CD8-positive, alpha-beta memory T cell (primary cell): ENCODE measurements around the gene MECR. TPM values are rescaled to one million over a fixed set of nuclear protein-coding genes. Genes with fewer than 3 reads are reported as not detected.

Experiments used
- CTCF ChIA-PET: fragments of 350-600 bp; sonication (Branson Sonifier 250); formaldehyde crosslinking; loops from one replicate; lab custom pipeline; 2021; ENCODE audit warnings: antibody characterized with exemption; lab: Charles Lee
- POLR2A ChIA-PET: fragments of 350-600 bp; sonication (Branson Sonifier 250); formaldehyde crosslinking; loops from one replicate; lab custom pipeline; 2021; ENCODE audit warnings: antibody characterized with exemption; lab: Charles Lee
- DNase-seq, 5 donors: peaks; one replicate each; pipeline versions ENCODE4 v3.0.0 to v3.0.0-alpha.2; 2020 to 2022; ENCODE audit warnings: mixed read lengths in 1 of 5
- H3K27ac ChIP-seq: one replicate; pipeline ENCODE4 v1.7.0; 2013; ENCODE audit warnings: low read depth, mild to moderate bottlenecking, low read length, moderate library complexity
- H3K27me3 ChIP-seq: 2 replicates; pipeline ENCODE4 v1.7.0; 2013; ENCODE audit warnings: low read length, mild to moderate bottlenecking; ENCODE audit not compliant: insufficient read depth, poor library complexity, severe bottlenecking
- H3K36me3 ChIP-seq: 2 replicates; pipeline ENCODE4 v1.7.0; 2013; ENCODE audit warnings: mild to moderate bottlenecking, low read length, moderate library complexity; ENCODE audit not compliant: insufficient read depth
- H3K4me1 ChIP-seq: 2 replicates; pipeline ENCODE4 v1.7.0; 2013; ENCODE audit warnings: mild to moderate bottlenecking, low read length, moderate library complexity; ENCODE audit not compliant: insufficient read depth
- H3K4me3 ChIP-seq: 2 replicates; pipeline ENCODE4 v1.7.0; 2013; ENCODE audit warnings: mild to moderate bottlenecking, low read length
- H3K9me3 ChIP-seq: 2 replicates; pipeline ENCODE4 v1.7.0; 2013; ENCODE audit warnings: mild to moderate bottlenecking, low read length
- H3K27ac Mint-ChIP-seq, 8 donors: one replicate each; pipeline ENCODE4 v1.8.0; 2020 to 2021; ENCODE audit warnings: mixed read lengths in 8 of 8, mild to moderate bottlenecking in 6 of 8, inconsistent platforms in 3 of 8, moderate library complexity in 3 of 8
- H3K27me3 Mint-ChIP-seq, 2 donors: one replicate each; pipeline ENCODE4 v1.8.0; 2020 to 2021; ENCODE audit warnings: mixed read lengths in 2 of 2, mild to moderate bottlenecking in 1 of 2, moderate library complexity in 1 of 2
- H3K36me3 Mint-ChIP-seq, 3 donors: one replicate each; pipeline ENCODE4 v1.8.0; 2020 to 2021; ENCODE audit warnings: mixed read lengths in 3 of 3, inconsistent platforms in 1 of 3, mild to moderate bottlenecking in 1 of 3
- H3K4me1 Mint-ChIP-seq, 3 donors: one replicate each; pipeline ENCODE4 v1.8.0; 2020 to 2021; ENCODE audit warnings: mixed read lengths in 3 of 3, inconsistent platforms in 1 of 3, mild to moderate bottlenecking in 1 of 3
- H3K4me3 Mint-ChIP-seq, 7 donors: one replicate each; pipeline ENCODE4 v1.8.0; 2020 to 2021; ENCODE audit warnings: mixed read lengths in 7 of 7, mild to moderate bottlenecking in 6 of 7, moderate library complexity in 4 of 7, inconsistent platforms in 2 of 7
- H3K9me3 Mint-ChIP-seq, 5 donors: one replicate each; pipeline ENCODE4 v1.8.0; 2020 to 2022; ENCODE audit warnings: mixed read lengths in 5 of 5, mild to moderate bottlenecking in 3 of 5, moderate library complexity in 2 of 5, inconsistent platforms in 1 of 5
- polyA plus RNA-seq: library from polyadenylated mRNA; unstranded; fragments of 300-500 nt; fragmentation: Illumina TruSeq; gene quantifications from one replicate; pipeline ENCODE4 v1.2.3, GENCODE V29; 2021
- total RNA-seq, 2 experiments: library from RNA; stranded (reverse); gene quantifications; one replicate each; pipeline ENCODE4 v1.2.3, GENCODE V29; 2021

The MECR gene, protein sequence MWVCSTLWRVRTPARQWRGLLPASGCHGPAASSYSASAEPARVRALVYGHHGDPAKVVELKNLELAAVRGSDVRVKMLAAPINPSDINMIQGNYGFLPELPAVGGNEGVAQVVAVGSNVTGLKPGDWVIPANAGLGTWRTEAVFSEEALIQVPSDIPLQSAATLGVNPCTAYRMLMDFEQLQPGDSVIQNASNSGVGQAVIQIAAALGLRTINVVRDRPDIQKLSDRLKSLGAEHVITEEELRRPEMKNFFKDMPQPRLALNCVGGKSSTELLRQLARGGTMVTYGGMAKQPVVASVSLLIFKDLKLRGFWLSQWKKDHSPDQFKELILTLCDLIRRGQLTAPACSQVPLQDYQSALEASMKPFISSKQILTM
- 10 to 100 TPM; 33.8 to 41.1 TPM for total RNA-seq
- polyA plus RNA-seq, result 14.5 TPM

DNA sequence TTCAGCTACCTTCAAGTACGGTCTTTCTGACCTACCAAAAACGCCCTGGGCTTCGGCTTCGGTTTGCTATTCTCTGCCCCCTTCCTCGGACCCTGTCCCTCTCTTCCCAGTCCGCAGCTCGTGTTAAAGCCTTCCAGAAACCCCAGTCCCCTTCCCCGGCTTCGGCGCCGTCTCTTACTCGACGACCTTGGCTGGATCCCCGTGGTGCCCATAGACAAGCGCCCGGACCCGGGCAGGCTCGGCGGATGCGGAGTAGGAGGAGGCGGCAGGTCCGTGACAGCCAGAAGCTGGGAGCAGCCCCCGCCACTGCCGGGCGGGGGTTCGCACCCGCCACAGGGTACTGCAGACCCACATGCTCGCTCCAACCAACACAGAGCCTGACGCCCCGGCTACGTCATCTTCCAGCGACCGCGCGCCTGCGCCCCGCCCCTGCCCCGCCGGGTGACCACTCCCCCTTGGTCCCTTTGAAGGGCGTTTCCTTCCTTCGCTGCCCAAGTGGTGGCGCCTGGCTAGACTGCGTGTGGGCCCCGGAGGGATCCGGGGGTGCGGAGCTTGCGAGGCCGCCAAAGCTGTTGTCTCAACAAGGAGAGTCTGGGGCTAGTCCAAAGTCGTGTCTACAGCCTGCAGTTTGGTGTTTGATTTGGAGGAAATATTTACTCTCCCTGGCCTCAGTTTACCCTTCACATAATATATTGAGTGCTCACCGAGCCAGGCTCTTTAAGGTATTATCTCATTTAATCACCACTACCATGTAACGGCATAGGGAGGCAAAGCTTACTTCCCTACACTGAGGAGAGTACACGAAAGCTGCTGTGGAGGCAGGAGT is at the start of gene MECR:
TSS of gene MECR (minus strand) at position 382 of the 826 bp plus-strand sequence. CDS start at position 354, 28 bp downstream.
- peak within 1 kb of the TSS; percentile 91 for H3K4me3 ChIP-seq
- Mint-ChIP-seq H3K4me1 (peaks cover 18 to 25% (median 24%) of the 10 kb centered on the region in 3 donors), H3K4me3 (peak within 1 kb of the TSS; percentile 87 to 98 (median 95)), H3K27ac (peak within 1 kb of the TSS; percentile 79 to 99 (median 96)), H3K9me3 (no peaks in the 10 kb centered on the region), H3K27me3 (peaks cover under 1 to 3% of the 10 kb centered on the region in 2 donors), H3K36me3 (peaks cover 0 to 7% (median 1%) of the 10 kb centered on the region in 3 donors)
- no peaks in the 10 kb centered on the region for H3K27me3 ChIP-seq
- CTCF ChIA-PET, result interaction anchor here (0.7 kb wide), 2 partner anchors 9 to 1150 kb away, joined by 3 read pairs; no protein-coding TSS in a partner anchor
- peak within 1 kb of the TSS; percentile 78 for H3K27ac ChIP-seq
- H3K4me1 ChIP-seq, result peaks cover 16% of the 10 kb centered on the region
- DNase-seq, result peak; percentile 89 to 96 (median 93)
- H3K36me3 ChIP-seq, result no peaks in the 10 kb centered on the region
- H3K9me3 ChIP-seq, result no peaks in the 10 kb centered on the region
- POLR2A ChIA-PET, result interaction anchor here (1.6 kb wide), 1 partner anchor 49 kb away, joined by 6 read pairs; the partner anchor contains the start of gene SRSF4

DNA sequence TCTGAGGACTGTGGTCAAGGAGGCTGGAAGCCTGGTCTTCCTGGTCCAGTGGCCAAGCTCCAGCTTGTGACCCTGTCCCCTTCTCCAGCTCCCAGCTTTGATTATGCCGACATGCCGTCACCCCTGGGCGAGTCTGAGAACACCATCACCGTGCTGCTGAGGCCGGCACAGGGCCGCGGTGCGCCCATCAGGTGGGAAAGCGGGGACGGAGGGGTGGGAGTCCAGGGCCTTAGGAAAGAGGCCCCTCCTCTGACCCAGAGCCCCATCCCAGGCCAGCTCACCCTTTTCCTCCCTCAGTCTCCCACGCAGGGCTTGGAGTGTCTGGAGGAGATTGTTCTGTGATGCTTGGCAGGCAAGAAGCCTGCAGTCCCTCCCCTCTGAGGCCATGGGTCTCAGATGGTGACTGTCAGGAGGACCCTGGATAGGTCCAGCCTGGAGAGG is 49.2 kb upstream of the MECR start:
- no peak for DNase-seq
- no peaks in the 10 kb centered on the region for H3K36me3 Mint-ChIP-seq
- H3K27me3 Mint-ChIP-seq, result peaks cover 3 to 12% of the 10 kb centered on the region in 2 donors
- Histone ChIP-seq H3K27me3 (no peaks in the 10 kb centered on the region), H3K27ac (no peak overlapping the region), H3K4me1 (no peaks in the 10 kb centered on the region), H3K36me3 (no peaks in the 10 kb centered on the region), H3K4me3 (no peak overlapping the region), H3K9me3 (no peaks in the 10 kb centered on the region)
- H3K27ac Mint-ChIP-seq, result no peak overlapping the region
- CTCF ChIA-PET, result no interaction called here
- POLR2A ChIA-PET, result no interaction called here
- H3K4me1 Mint-ChIP-seq, result peaks cover 5 to 7% (median 5%) of the 10 kb centered on the region in 3 donors
- no peak overlapping the region for H3K4me3 Mint-ChIP-seq
- H3K9me3 Mint-ChIP-seq, result no peaks in the 10 kb centered on the region

DNA sequence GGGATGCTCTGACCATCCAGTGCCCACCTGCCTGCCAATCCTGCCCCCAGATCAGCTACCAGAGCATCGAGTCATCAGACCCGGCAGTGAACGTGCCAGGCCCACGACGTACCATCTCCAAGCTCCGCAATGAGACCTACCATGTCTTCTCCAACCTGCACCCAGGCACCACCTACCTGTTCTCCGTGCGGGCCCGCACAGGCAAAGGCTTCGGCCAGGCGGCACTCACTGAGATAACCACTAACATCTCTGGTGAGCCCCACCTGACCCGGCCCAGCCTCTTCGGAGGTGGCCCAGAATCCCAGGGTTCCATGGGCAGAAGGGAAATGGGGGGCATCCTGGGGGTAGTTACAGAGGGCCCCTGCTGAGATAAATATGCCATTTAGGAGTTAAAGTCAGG is 48.7 kb upstream of the MECR start:
- Histone ChIP-seq H3K4me1 (no peaks in the 10 kb centered on the region), H3K27ac (no peak overlapping the region), H3K27me3 (no peaks in the 10 kb centered on the region), H3K9me3 (no peaks in the 10 kb centered on the region), H3K36me3 (no peaks in the 10 kb centered on the region), H3K4me3 (no peak overlapping the region)
- CTCF ChIA-PET, result no interaction called here
- Mint-ChIP-seq H3K4me3 (no peak overlapping the region), H3K9me3 (no peaks in the 10 kb centered on the region), H3K4me1 (peaks cover 5 to 7% (median 5%) of the 10 kb centered on the region in 3 donors), H3K36me3 (no peaks in the 10 kb centered on the region), H3K27me3 (peaks cover 3 to 12% of the 10 kb centered on the region in 2 donors), H3K27ac (no peak overlapping the region)
- POLR2A ChIA-PET, result no interaction called here
- no peak for DNase-seq

DNA sequence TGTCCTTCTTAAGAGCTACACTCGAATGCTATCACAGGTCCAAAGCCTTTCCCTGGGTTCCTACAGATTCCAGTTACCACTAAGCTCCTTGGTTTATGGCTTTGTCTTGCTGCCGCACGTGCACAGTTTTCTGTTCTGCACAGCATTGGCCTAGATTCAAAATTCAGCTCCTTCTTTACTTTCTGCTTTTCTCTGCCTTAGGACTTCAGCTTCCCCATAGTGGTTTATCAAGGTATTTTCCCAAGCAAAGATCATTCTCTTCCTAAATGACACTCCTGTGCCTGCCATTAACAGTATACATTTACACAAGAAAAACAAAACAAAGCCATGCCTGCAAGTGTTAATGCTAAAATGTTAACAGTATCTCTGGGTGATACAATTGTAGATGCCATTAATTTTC is 47.4 kb upstream of the MECR start:
- H3K36me3 ChIP-seq, result no peaks in the 10 kb centered on the region
- H3K27me3 Mint-ChIP-seq, result peaks cover 7 to 9% of the 10 kb centered on the region in 2 donors
- no peaks in the 10 kb centered on the region for H3K4me1 Mint-ChIP-seq
- H3K4me3 Mint-ChIP-seq, result no peak overlapping the region
- no peak for DNase-seq
- no peaks in the 10 kb centered on the region for H3K9me3 ChIP-seq
- H3K27me3 ChIP-seq, result no peaks in the 10 kb centered on the region
- H3K27ac Mint-ChIP-seq, result no peak overlapping the region
- CTCF ChIA-PET, result no interaction called here
- H3K4me3 ChIP-seq, result no peak overlapping the region
- H3K9me3 Mint-ChIP-seq, result no peaks in the 10 kb centered on the region
- H3K36me3 Mint-ChIP-seq, result no peaks in the 10 kb centered on the region
- H3K4me1 ChIP-seq, result no peaks in the 10 kb centered on the region
- no peak overlapping the region for H3K27ac ChIP-seq
- POLR2A ChIA-PET, result no interaction called here

DNA sequence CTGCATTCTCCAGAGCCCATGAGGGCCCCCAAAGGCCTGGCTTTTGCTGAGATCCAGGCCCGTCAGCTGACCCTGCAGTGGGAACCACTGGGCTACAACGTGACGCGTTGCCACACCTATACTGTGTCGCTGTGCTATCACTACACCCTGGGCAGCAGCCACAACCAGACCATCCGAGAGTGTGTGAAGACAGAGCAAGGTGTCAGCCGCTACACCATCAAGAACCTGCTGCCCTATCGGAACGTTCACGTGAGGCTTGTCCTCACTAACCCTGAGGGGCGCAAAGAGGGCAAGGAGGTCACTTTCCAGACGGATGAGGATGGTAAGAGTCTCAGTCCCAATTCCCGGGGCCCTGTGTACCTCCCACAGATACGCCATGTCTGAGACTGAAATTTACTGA is 44.7 kb upstream of the MECR start:
- Histone ChIP-seq H3K9me3 (no peaks in the 10 kb centered on the region), H3K4me1 (no peaks in the 10 kb centered on the region), H3K27me3 (no peaks in the 10 kb centered on the region), H3K27ac (no peak overlapping the region), H3K4me3 (no peak overlapping the region), H3K36me3 (no peaks in the 10 kb centered on the region)
- peaks cover 18 to 28% of the 10 kb centered on the region in 2 donors for H3K27me3 Mint-ChIP-seq
- peak overlapping the region in 1 of 7 donors; percentile 38 for H3K4me3 Mint-ChIP-seq
- no peak overlapping the region for H3K27ac Mint-ChIP-seq
- ChIA-PET CTCF (no interaction called here), POLR2A (no interaction called here)
- no peak for DNase-seq
- no peaks in the 10 kb centered on the region for H3K9me3 Mint-ChIP-seq
- no peaks in the 10 kb centered on the region for H3K36me3 Mint-ChIP-seq
- no peaks in the 10 kb centered on the region for H3K4me1 Mint-ChIP-seq

DNA sequence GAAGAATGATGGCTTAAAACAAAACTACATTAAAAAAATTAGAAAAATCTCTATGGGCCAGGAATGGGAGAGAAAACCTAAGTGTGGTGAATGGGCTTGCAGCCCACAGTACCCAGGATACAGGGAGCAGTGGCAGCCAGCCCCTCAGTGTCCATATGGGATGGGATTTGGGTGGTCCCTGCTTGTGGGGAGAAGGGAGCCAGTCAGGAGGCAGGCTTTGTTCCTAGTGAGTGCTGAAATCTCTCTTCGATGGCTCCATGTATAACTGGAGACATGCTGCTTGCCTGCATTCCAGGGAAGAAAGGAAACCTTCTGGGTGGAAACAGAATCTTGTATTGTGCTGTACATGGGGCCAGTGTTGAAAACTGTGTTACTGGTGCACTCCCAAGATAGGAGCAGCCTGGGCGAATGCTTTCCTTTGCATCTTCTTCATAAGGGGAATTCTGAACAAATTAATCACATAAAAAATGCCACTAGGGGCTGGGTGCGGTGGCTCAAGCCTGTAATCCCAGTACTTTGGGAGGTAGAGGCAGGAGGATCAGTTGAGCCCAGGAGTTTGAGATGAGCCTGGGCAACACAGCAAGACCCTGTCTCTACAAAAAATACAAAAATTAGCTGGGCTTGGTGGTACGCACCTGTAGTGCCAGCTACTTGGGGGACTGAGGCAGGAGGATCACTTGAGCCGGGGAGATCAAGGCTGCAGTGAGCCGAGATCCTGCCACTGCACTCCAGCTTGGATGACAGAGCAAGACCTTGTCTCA is 41.6 kb upstream of the MECR start:
- Histone ChIP-seq H3K27me3 (peaks cover 10% of the 10 kb centered on the region), H3K4me3 (no peak overlapping the region), H3K4me1 (no peaks in the 10 kb centered on the region), H3K27ac (no peak overlapping the region), H3K36me3 (no peaks in the 10 kb centered on the region), H3K9me3 (no peaks in the 10 kb centered on the region)
- Mint-ChIP-seq H3K36me3 (no peaks in the 10 kb centered on the region), H3K4me1 (no peaks in the 10 kb centered on the region), H3K27ac (no peak overlapping the region), H3K4me3 (no peak overlapping the region), H3K27me3 (peaks cover 17 to 52% of the 10 kb centered on the region in 2 donors), H3K9me3 (no peaks in the 10 kb centered on the region)
- CTCF ChIA-PET, result no interaction called here
- POLR2A ChIA-PET, result interaction anchor here (0.6 kb wide), 1 partner anchor 41 kb away, joined by 3 read pairs; no protein-coding TSS in a partner anchor
- no peak for DNase-seq

DNA sequence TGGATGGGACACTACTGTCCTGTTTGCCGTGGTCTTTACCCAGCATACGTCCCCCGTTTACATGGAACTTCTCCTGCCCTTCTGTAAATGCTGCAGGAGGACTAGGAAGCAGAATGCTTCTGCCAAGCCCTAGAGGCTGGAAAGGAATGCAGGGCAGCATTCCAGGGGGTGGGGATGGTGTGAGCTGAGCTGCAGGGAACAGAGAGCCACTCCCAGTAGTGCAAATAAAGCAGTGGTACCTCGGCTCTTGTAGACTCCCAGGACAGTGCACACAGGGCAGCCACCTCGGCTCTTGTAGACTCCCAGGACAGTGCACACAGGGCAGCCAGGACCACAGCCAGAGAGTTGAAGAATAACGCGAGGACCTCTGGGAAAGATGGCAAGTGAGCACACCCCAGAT is 41.0 kb upstream of the MECR start:
- CTCF ChIA-PET, result no interaction called here

More for the DNA sequence above, 41.0 kb upstream of the MECR start:
- H3K4me1 Mint-ChIP-seq, result no peaks in the 10 kb centered on the region
- no peak for DNase-seq
- Histone ChIP-seq H3K27me3 (peaks cover 10% of the 10 kb centered on the region), H3K4me3 (no peak overlapping the region), H3K9me3 (no peaks in the 10 kb centered on the region), H3K4me1 (no peaks in the 10 kb centered on the region), H3K27ac (no peak overlapping the region), H3K36me3 (no peaks in the 10 kb centered on the region)
- H3K27me3 Mint-ChIP-seq, result peaks cover 21 to 58% of the 10 kb centered on the region in 2 donors
- H3K36me3 Mint-ChIP-seq, result no peaks in the 10 kb centered on the region
- POLR2A ChIA-PET, result no interaction called here
- no peak overlapping the region for H3K4me3 Mint-ChIP-seq
- H3K9me3 Mint-ChIP-seq, result no peaks in the 10 kb centered on the region
- H3K27ac Mint-ChIP-seq, result no peak overlapping the region
